Bronchial epithelial cell (primary cell): ENCODE measurements around the gene EMX1. TPM values are rescaled to one million over a fixed set of nuclear protein-coding genes. Genes with fewer than 3 reads are reported as not detected.

Experiments
- DNase-seq: peaks from one replicate; pipeline ENCODE4 v3.0.0-alpha.2; 2010; ENCODE audit warnings: low read depth
- FAIRE-seq: peaks from 2 replicates; lab custom pipeline; 2011; peaks lifted over from hg19 to GRCh38; lab: Jason Lieb, UNC
- H3K27me3 ChIP-seq: 2 replicates; pipeline ENCODE4 v1.5.1; 2011; ENCODE audit warnings: low read length; ENCODE audit not compliant: control insufficient read depth, insufficient read depth
- H3K36me3 ChIP-seq: 2 replicates; pipeline ENCODE4 v1.5.1; 2011; ENCODE audit warnings: low read length; ENCODE audit not compliant: control insufficient read depth, insufficient read depth
- H3K4me3 ChIP-seq: 2 replicates; pipeline ENCODE4 v1.5.1; 2011; ENCODE audit warnings: mild to moderate bottlenecking, low read depth, low read length, control low read depth
- CTCF ChIP-seq: IDR thresholded peaks from 2 replicates; pipeline ENCODE4 v1.5.1; 2011; ENCODE audit warnings: mild to moderate bottlenecking, moderate library complexity, low read length, control low read depth, inconsistent platforms; ENCODE audit not compliant: insufficient read depth, severe bottlenecking
- total RNA-seq: library from RNA; depleted of rRNA; stranded (reverse); fragments of >200 nt; gene quantifications from 2 replicates; pipeline ENCODE4 v1.2.1, GENCODE V29; 2014

The EMX1 gene
- total RNA-seq, 1 donor from 2014 or later: 0.26 TPM

- H3K4me3 ChIP-seq: no peak overlapping the region
- no peak for TF ChIP-seq CTCF
- H3K36me3 ChIP-seq: no peaks in the 10 kb centered on the region
- DNase-seq: no peak
- H3K27me3 ChIP-seq: no peaks in the 10 kb centered on the region
- no peak for FAIRE-seq
Measured at GRCh38 chr2:72973137-72973535, 55.8 kb downstream of the EMX1 start.

- Histone ChIP-seq H3K36me3 (no peaks in the 10 kb centered on the region), H3K4me3 (no peak overlapping the region), H3K27me3 (no peaks in the 10 kb centered on the region)
- DNase-seq: peak; percentile 47
- peak; percentile 77 for FAIRE-seq
- TF ChIP-seq CTCF: peak; percentile 95
Measured at GRCh38 chr2:72973566-72974435, 56.5 kb downstream of the EMX1 start.

DNA sequence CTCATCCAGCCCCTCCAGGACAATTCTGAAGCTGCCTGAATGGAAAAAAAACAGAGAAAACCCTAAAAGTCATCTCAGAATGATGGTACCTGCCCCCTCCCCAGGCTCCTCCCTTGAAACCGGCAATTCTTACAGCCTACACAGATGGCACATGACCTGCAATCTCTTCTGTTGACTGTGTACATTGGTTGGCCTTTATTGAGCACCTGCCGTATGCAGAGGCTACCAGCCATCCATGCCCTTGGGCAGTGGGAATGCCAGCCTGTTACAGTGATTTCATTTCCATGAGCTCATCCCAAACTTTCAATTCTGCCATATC lies 57.1 kb downstream of the EMX1 start:
- H3K36me3 ChIP-seq: no peaks in the 10 kb centered on the region
- no peak overlapping the region for H3K4me3 ChIP-seq
- DNase-seq: no peak
- no peak for TF ChIP-seq CTCF
- no peak for FAIRE-seq
- no peaks in the 10 kb centered on the region for H3K27me3 ChIP-seq

- peak; percentile 81 for FAIRE-seq
- Histone ChIP-seq H3K4me3 (no peak overlapping the region), H3K27me3 (no peaks in the 10 kb centered on the region), H3K36me3 (no peaks in the 10 kb centered on the region)
- TF ChIP-seq CTCF: no peak
- DNase-seq: no peak
Measured at GRCh38 chr2:72975017-72975416, 57.7 kb downstream of the EMX1 start.

- DNase-seq: no peak
- FAIRE-seq: no peak
- TF ChIP-seq CTCF: no peak
- H3K4me3 ChIP-seq: no peak overlapping the region
- no peaks in the 10 kb centered on the region for H3K27me3 ChIP-seq
- no peaks in the 10 kb centered on the region for H3K36me3 ChIP-seq
Measured at GRCh38 chr2:72979896-72980295, 62.6 kb downstream of the EMX1 start.
